GM21360 (cell line): ENCODE measurements around the gene OGFR.
"Not testable (repeated sequence)": the region's sequence is repeated elsewhere in the genome, so short reads cannot be mapped to it uniquely, and the experiment has no call there.

Experiments used
- ATAC-seq: cut with Tn5 transposase; IDR thresholded peaks from one replicate; pipeline ENCODE4 v1.9.1; 2021; ENCODE audit warnings: mild to moderate bottlenecking, moderate library complexity; ENCODE audit not compliant: unreplicated experiment

OGFR gene

GRCh38 chr20:62836967-62837490, 32.4 kb downstream of the OGFR start:
- ATAC-seq, result no peak

GRCh38 chr20:62837790-62838127, 33.1 kb downstream of the OGFR start:
- peak; percentile 26 for ATAC-seq

GRCh38 chr20:62838128-62838891, 33.7 kb downstream of the OGFR start:
- peak; percentile 58 for ATAC-seq

- ATAC-seq, result no peak
These were observed 34.6 kb downstream of the OGFR start for GRCh38 chr20:62839261-62839660.

GRCh38 chr20:62839816-62840215, 35.2 kb downstream of the OGFR start:
- no peak for ATAC-seq

GRCh38 chr20:62840244-62841197, 35.9 kb downstream of the OGFR start:
- ATAC-seq, result no peak

GRCh38 chr20:62841705-62842212, 37.1 kb downstream of the OGFR start:
- ATAC-seq, result no peak

- ATAC-seq, result no peak
These were observed 39.0 kb downstream of the OGFR start for GRCh38 chr20:62843656-62844055.

GRCh38 chr20:62844182-62844581, 39.5 kb downstream of the OGFR start:
- ATAC-seq, result no peak

- ATAC-seq, result no peak
These were observed 41.0 kb downstream of the OGFR start for GRCh38 chr20:62845416-62846160.

GRCh38 chr20:62846166-62846890, 41.7 kb downstream of the OGFR start:
- no peak for ATAC-seq

- not testable (repeated sequence) for ATAC-seq
These were observed 44.3 kb downstream of the OGFR start for GRCh38 chr20:62848917-62849316.

GRCh38 chr20:62849431-62849830, 44.8 kb downstream of the OGFR start:
- no peak for ATAC-seq

GRCh38 chr20:62850333-62850974, 45.8 kb downstream of the OGFR start:
- ATAC-seq, result no peak

GRCh38 chr20:62852196-62852595, 47.6 kb downstream of the OGFR start:
- no peak for ATAC-seq

- no peak for ATAC-seq
These were observed 48.2 kb downstream of the OGFR start for GRCh38 chr20:62852841-62853240.

GRCh38 chr20:62853304-62853703, 48.7 kb downstream of the OGFR start:
- not testable (repeated sequence) for ATAC-seq

- no peak for ATAC-seq
These were observed 49.5 kb downstream of the OGFR start for GRCh38 chr20:62854121-62854520.

GRCh38 chr20:62855120-62855519, 50.5 kb downstream of the OGFR start:
- ATAC-seq, result no peak
